ENCODE measurements around the gene UGT1A4.

UGT1A4 gene

DNA sequence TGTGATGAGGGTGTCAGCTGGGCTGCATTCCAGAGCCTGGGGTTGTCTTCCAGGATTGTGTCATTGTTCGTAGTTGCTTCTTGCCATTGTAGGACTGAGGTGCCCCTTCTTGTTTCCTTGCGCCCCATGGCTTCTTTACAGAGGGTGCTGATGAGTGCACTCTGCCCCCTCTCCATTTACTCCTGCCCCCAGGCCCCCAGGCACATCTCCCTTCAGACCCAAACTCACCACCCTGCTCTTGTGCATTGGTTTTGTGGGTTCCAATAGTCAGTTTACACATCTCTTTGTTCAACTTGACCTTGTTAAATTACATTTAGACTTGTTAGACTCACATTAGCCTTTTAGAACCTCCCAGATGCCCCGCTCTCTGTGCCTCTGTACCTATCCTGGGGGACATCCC is 102.7 kb downstream of the UGT1A4 start:
- TF ChIP-seq CTCF (conservative IDR thresholded peaks at IDR 0.05): no peak
- H3K27ac ChIP-seq: no peak overlapping the region

GRCh38 chr2:233821709-233822100 is 103.2 kb downstream of the UGT1A4 start:
- no peak for TF ChIP-seq CTCF (conservative IDR thresholded peaks at IDR 0.05)
- no peak overlapping the region for H3K27ac ChIP-seq

DNA sequence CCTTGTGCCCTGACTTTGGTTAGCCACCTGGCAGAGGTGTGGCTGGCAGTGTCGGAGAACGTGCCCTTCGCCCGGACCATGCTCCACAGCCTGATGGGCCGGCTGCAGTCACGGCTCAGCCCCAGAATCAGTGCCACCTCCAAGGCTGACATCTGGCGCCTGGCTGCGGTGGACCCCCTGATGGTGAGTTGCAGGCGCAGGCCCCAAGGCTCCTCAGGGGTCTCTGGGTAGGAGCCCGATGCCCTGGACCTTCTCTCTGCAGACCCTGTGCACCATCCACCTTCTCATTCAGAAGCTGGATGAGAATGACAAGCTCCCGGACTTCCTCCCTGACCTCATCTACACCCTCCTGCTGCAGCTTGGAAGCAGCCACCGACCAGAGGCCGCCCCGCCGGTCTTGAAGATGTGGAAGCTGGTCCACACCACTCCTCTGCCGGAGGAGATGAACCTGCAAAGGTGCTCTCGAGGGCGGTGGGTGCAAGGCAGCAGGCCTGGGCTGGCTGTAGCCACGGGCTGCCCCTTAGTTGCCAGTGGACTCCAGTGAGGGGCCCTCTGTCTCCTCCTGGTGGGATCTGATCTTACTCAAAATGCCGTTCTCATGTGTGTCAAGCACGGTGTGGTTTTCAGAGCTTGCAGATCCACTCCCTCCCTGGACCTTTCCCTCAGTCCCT is 103.7 kb downstream of the UGT1A4 start:
- H3K27ac ChIP-seq: no peak overlapping the region
- no peak for TF ChIP-seq CTCF (conservative IDR thresholded peaks at IDR 0.05)

All from VCaP (cell line).